Activated CD8-positive, alpha-beta memory T cell treated with anti-CD3 and anti-CD28 coated beads for 36 hours (primary cell): ENCODE measurements around the gene GSTM4. TPM values are rescaled to one million over a fixed set of nuclear protein-coding genes. Genes with fewer than 3 reads are reported as not detected.

Experiments
- CTCF ChIA-PET: fragments of 350-600 bp; sonication (Branson Sonifier 250); formaldehyde crosslinking; loops from one replicate; lab custom pipeline; 2021; ENCODE audit warnings: antibody characterized with exemption; lab: Charles Lee
- POLR2A ChIA-PET: fragments of 350-600 bp; sonication (Branson Sonifier 250); formaldehyde crosslinking; loops from one replicate; lab custom pipeline; 2021; ENCODE audit warnings: antibody characterized with exemption; lab: Charles Lee
- total RNA-seq, 2 experiments: library from RNA; stranded (reverse); gene quantifications; one replicate each; pipeline ENCODE4 v1.2.3, GENCODE V29; 2021

The GSTM4 gene
- total RNA-seq, 2 experiments from 2014 or later: 1.4 to 1.8 TPM

- ChIA-PET CTCF (interaction anchor here (0.7 kb wide), 1 partner anchor 8 kb away, joined by 3 read pairs; no protein-coding TSS in a partner anchor), POLR2A (interaction anchor here (1.2 kb wide), 1 partner anchor 74 kb away, joined by 3 read pairs; the partner anchor contains the start of gene GNAI3)
These were observed 33.6 kb upstream of the GSTM4 start for GRCh38 chr1:109622137-109622892.

GRCh38 chr1:109622895-109623294, 33.0 kb upstream of the GSTM4 start:
- CTCF ChIA-PET: interaction anchor here (1.5 kb wide), 1 partner anchor 90 kb away, joined by 4 read pairs; no protein-coding TSS in a partner anchor
- POLR2A ChIA-PET: no interaction called here

GRCh38 chr1:109623601-109624161, 32.2 kb upstream of the GSTM4 start:
- ChIA-PET CTCF (interaction anchor here (0.6 to 1.5 kb wide), 3 partner anchors 17 to 361 kb away, joined by 3 to 4 read pairs (median 4); partner anchors contain the start of gene AHCYL1), POLR2A (no interaction called here)

- ChIA-PET POLR2A (no interaction called here), CTCF (interaction anchor here (0.8 to 1.9 kb wide), 4 partner anchors 16 to 361 kb away, joined by 4 to 5 read pairs (median 4); partner anchors contain the start of gene AHCYL1)
These were observed 31.5 kb upstream of the GSTM4 start for GRCh38 chr1:109624201-109625010.

GRCh38 chr1:109625176-109625575, 30.7 kb upstream of the GSTM4 start:
- ChIA-PET CTCF (interaction anchor here (0.8 to 1.9 kb wide), 3 partner anchors 15 to 360 kb away, joined by 5 to 6 read pairs (median 5); partner anchors contain the start of gene AHCYL1), POLR2A (no interaction called here)

- ChIA-PET POLR2A (no interaction called here), CTCF (interaction anchor here (1.4 to 1.9 kb wide), 3 partner anchors 14 to 359 kb away, joined by 5 to 6 read pairs (median 5); partner anchors contain the start of gene AHCYL1)
These were observed 30.0 kb upstream of the GSTM4 start for GRCh38 chr1:109625601-109626560.

- CTCF ChIA-PET: interaction anchor here (1.1 to 1.8 kb wide), 4 partner anchors 10 to 81 kb away, joined by 3 to 6 read pairs (median 4); no protein-coding TSS in a partner anchor
- POLR2A ChIA-PET: interaction anchor here (0.6 kb wide), 1 partner anchor 85 kb away, joined by 3 read pairs; no protein-coding TSS in a partner anchor
These were observed 29.1 kb upstream of the GSTM4 start for GRCh38 chr1:109626682-109627408.

- CTCF ChIA-PET: interaction anchor here (1.1 to 4.7 kb wide), 5 partner anchors 11 to 95 kb away, joined by 3 to 31 read pairs (median 6); no protein-coding TSS in a partner anchor
- POLR2A ChIA-PET: no interaction called here
These were observed 28.1 kb upstream of the GSTM4 start for GRCh38 chr1:109627692-109628399.

- ChIA-PET CTCF (interaction anchor here (1.5 to 4.7 kb wide), 5 partner anchors 12 to 96 kb away, joined by 4 to 31 read pairs (median 6); no protein-coding TSS in a partner anchor), POLR2A (no interaction called here)
These were observed 27.2 kb upstream of the GSTM4 start for GRCh38 chr1:109628540-109629321.

GRCh38 chr1:109629372-109630030, 26.4 kb upstream of the GSTM4 start:
- ChIA-PET POLR2A (no interaction called here), CTCF (interaction anchor here (0.6 to 4.7 kb wide), 5 partner anchors 11 to 97 kb away, joined by 3 to 31 read pairs (median 6); no protein-coding TSS in a partner anchor)

- POLR2A ChIA-PET: no interaction called here
- CTCF ChIA-PET: interaction anchor here (0.6 to 4.7 kb wide), 8 partner anchors 8 to 84 kb away, joined by 3 to 31 read pairs (median 4); partner anchors contain the start of gene GNAI3
These were observed 25.6 kb upstream of the GSTM4 start for GRCh38 chr1:109630081-109630897.

GRCh38 chr1:109630898-109631512, 24.9 kb upstream of the GSTM4 start:
- ChIA-PET CTCF (interaction anchor here (0.6 to 4.7 kb wide), 6 partner anchors 9 to 85 kb away, joined by 3 to 31 read pairs (median 6); partner anchors contain the start of gene GNAI3), POLR2A (no interaction called here)

GRCh38 chr1:109631513-109632505, 24.1 kb upstream of the GSTM4 start:
- POLR2A ChIA-PET: no interaction called here
- CTCF ChIA-PET: interaction anchor here (0.7 to 4.7 kb wide), 4 partner anchors 9 to 86 kb away, joined by 3 to 31 read pairs (median 20); no protein-coding TSS in a partner anchor
